Measurements from ENCODE around the gene RFC2.

Gene RFC2

GRCh38 chr7:74223711-74224510 is 30.3 kb downstream of the RFC2 start:
- DNase-seq (ENCODE audit: low read depth), result no peak
- no peak for TF ChIP-seq CTCF (IDR thresholded peaks at IDR 0.05; ENCODE audit: control insufficient read depth, insufficient read depth, low read depth, low read length, missing control alignments)
- H3K4me3 ChIP-seq (ENCODE audit: control insufficient read depth, low read depth, low read length), result no peak overlapping the region

GRCh38 chr7:74222851-74223710 is 31.1 kb downstream of the RFC2 start:
- no peak overlapping the region for H3K4me3 ChIP-seq (ENCODE audit: control insufficient read depth, low read depth, low read length)
- DNase-seq (ENCODE audit: low read depth), result no peak
- TF ChIP-seq CTCF (IDR thresholded peaks at IDR 0.05; ENCODE audit: control insufficient read depth, insufficient read depth, low read depth, low read length, missing control alignments), result no peak

- no peak overlapping the region for H3K4me3 ChIP-seq (ENCODE audit: control insufficient read depth, low read depth, low read length)
- DNase-seq (ENCODE audit: low read depth), result no peak
- TF ChIP-seq CTCF (IDR thresholded peaks at IDR 0.05; ENCODE audit: control insufficient read depth, insufficient read depth, low read depth, low read length, missing control alignments), result no peak
Measured at GRCh38 chr7:74221713-74222112, 32.5 kb downstream of the RFC2 start.

- TF ChIP-seq CTCF (IDR thresholded peaks at IDR 0.05; ENCODE audit: control insufficient read depth, insufficient read depth, low read depth, low read length, missing control alignments), result no peak
- no peak for DNase-seq (ENCODE audit: low read depth)
- H3K4me3 ChIP-seq (ENCODE audit: control insufficient read depth, low read depth, low read length), result no peak overlapping the region
Measured at GRCh38 chr7:74220229-74220628, 34.0 kb downstream of the RFC2 start.

- H3K4me3 ChIP-seq (ENCODE audit: control insufficient read depth, low read depth, low read length), result no peak overlapping the region
- no peak for DNase-seq (ENCODE audit: low read depth)
- no peak for TF ChIP-seq CTCF (IDR thresholded peaks at IDR 0.05; ENCODE audit: control insufficient read depth, insufficient read depth, low read depth, low read length, missing control alignments)
Measured at GRCh38 chr7:74219416-74219815, 34.8 kb downstream of the RFC2 start.

GRCh38 chr7:74218343-74218698 is 35.9 kb downstream of the RFC2 start:
- no peak overlapping the region for H3K4me3 ChIP-seq (ENCODE audit: control insufficient read depth, low read depth, low read length)
- no peak for DNase-seq (ENCODE audit: low read depth)

More at GRCh38 chr7:74218343-74218698, 35.9 kb downstream of the RFC2 start:
- TF ChIP-seq CTCF (IDR thresholded peaks at IDR 0.05; ENCODE audit: control insufficient read depth, insufficient read depth, low read depth, low read length, missing control alignments), result no peak
